ENCODE data around the gene SYT2.
"Not testable (repeated sequence)": the region's sequence is repeated elsewhere in the genome, so short reads cannot be mapped to it uniquely, and the experiment has no call there.

The SYT2 gene

DNA sequence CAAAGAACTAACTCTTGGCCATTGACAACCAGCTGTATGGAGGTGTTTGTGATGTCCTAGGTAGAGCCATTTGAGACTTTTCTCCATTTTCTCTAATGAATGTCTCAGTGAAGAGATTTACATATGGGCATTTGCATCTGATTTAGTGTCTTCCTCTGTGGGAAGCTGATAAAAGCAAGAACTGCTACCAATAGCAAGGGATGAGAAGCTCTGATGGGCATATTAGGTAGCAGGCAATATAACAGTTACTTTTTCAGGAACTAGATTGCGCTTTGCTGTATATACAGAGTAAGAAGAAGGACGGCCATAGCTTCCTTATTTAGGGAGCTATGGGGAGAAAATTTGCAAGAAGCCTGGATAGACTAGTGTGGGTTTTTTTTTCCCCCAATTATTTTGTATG lies 169.4 kb downstream of the SYT2 start:
- not testable (repeated sequence) for DNase-seq

All from T-helper 9 cell (primary cell).